H54 (cell line): Measurements from ENCODE around the gene RABL2B.

ENCODE experiments used
- DNase-seq: peaks from one replicate; pipeline ENCODE4 v3.0.0; 2011; ENCODE audit warnings: low spot score, mixed read lengths; ENCODE audit not compliant: insufficient read length
- FAIRE-seq: peaks from 3 replicates; lab custom pipeline; 2011; peaks lifted over from hg19 to GRCh38; lab: Jason Lieb, UNC
- POLR2A ChIP-seq: IDR thresholded peaks from 2 replicates; pipeline ENCODE4 v1.6.1; 2011; ENCODE audit warnings: low read depth, mild to moderate bottlenecking, low read length

The RABL2B gene

GRCh38 chr22:50720301-50721256 lies 62.9 kb downstream of the RABL2B start:
- FAIRE-seq (no peak), DNase-seq (no peak)
- no peak for TF ChIP-seq POLR2A

DNA sequence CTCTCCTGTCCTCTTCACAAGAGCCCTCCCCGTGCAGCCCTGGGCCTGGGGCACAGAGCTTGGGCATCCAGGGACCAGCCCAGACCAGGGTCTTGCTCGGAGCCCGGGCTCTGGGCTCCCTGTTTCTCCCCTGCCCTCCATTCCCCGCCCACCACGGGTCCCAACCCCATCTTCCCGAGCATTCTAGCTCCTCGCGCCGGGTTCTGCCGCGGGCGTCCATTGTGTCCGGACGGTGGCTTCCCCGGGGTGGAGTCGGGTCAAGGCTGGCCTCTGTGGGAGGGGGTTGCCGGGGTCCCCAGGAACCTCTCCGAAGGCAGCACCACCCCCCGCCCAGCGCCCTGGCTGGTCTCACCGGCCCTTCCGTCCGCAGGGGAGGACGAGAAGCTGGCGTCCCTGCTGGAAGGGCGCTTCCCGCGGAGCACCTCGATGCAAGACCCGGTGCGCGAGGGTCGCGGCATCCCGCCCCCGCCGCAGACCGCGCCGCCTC lies 63.6 kb downstream of the RABL2B start:
- DNase-seq (no peak), FAIRE-seq (no peak)
- TF ChIP-seq POLR2A = no peak

- no peak for FAIRE-seq
- no peak for TF ChIP-seq POLR2A
- no peak for DNase-seq
Measured at GRCh38 chr22:50718352-50718709, 65.1 kb downstream of the RABL2B start.

DNA sequence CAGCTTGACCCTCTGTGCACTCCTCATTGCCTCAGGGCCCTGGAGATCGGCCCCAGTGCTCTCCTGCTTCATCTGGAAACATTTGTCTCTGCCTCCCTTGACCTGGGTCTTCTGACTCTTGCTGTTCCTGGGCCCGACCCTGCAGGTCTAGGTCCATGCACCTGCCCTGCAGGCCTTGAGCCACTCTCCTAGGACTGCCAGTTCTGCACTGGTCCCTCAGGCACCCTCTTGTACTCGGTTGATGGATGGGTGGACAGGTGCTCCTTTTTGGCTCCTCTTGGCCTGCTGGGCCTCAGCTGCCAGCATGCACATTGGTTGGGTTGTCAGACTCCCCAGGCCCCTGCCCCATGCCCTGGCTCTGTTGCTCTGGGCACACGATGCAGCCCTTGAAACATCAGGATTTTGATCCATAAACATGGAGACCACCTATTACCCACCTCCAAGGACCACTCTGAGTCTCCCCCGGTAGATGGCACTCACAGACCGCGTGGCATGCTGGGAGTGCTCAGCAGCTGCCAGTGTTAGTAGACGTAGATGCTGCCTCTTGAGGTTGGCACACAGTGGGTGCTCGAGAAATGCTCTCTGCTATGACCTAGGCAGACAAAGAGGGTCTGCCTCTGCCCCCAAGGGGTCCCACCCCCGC lies 65.6 kb downstream of the RABL2B start:
- no peak for FAIRE-seq
- TF ChIP-seq POLR2A = no peak

More for the DNA sequence above, 65.6 kb downstream of the RABL2B start:
- DNase-seq = no peak
